GM12878 (cell line): ENCODE data around the gene CD99. TPM values are rescaled to one million over a fixed set of nuclear protein-coding genes. Genes with fewer than 3 reads are reported as not detected.

Experiments
- ATAC-seq: fragments of 200-7000 bp; cut with Tn5 transposase; 3 replicates; pipeline ENCODE4 v1.9.1; 2020; ENCODE audit warnings: mild to moderate bottlenecking, moderate library complexity
- BruUV-seq: library from RNA; stranded (reverse); fragments of 400-500 nt; replicated peaks from 2 replicates; lab custom pipeline; 2021; lab: Mats Ljungman, UMichigan
- CTCF ChIA-PET: fragments of 300-600 bp; sonication (Branson Sonifier 250); formaldehyde crosslinking; extraction: SDS; loops from one replicate; lab custom pipeline; 2021; ENCODE audit warnings: inconsistent platforms; lab: Yijun Ruan, JAX
- POLR2A ChIA-PET: fragments of 350-600 bp; formaldehyde crosslinking; extraction: SDS; loops from one replicate; lab custom pipeline; 2021; ENCODE audit warnings: inconsistent platforms; lab: Charles Lee
- RAD21 ChIA-PET: fragments of 300-600 bp; sonication (Branson Sonifier 250); formaldehyde crosslinking; loops from one replicate; lab custom pipeline; 2023; ENCODE audit warnings: antibody characterized with exemption; ENCODE audit not compliant: unreplicated experiment; lab: Charles Lee
- SMC1A ChIA-PET: fragments of 300-600 bp; sonication (Branson Sonifier 250); formaldehyde crosslinking; loops from one replicate; lab custom pipeline; 2023; ENCODE audit not compliant: unreplicated experiment, uncharacterized antibody; lab: Charles Lee
- DNase-seq: peaks from one replicate; pipeline ENCODE4 v3.0.0-alpha.2; 2011; ENCODE audit warnings: low read depth, low spot score
- FAIRE-seq: peaks from 3 replicates; lab custom pipeline; 2011; peaks lifted over from hg19 to GRCh38; lab: Jason Lieb, UNC
- H2AFZ ChIP-seq: 2 replicates; pipeline ENCODE4 v1.6.0; 2011; ENCODE audit warnings: low read depth, low read length, control low read depth; ENCODE audit not compliant: control insufficient read depth
- H3K27ac ChIP-seq: 2 replicates; pipeline ENCODE4 v1.5.1; 2011; ENCODE audit warnings: control low read depth; ENCODE audit not compliant: control insufficient read depth, insufficient read depth
- H3K27me3 ChIP-seq, 2 experiments: replicated peaks in 1 of 2; 2 replicates each; pipeline versions ENCODE4 v1.6.0 to v1.6.1; 2011; ENCODE audit warnings: low read length in 1 of 2; ENCODE audit not compliant: control insufficient read depth in 2 of 2, insufficient read depth in 2 of 2
- H3K36me3 ChIP-seq, 2 experiments: 2 replicates each; pipeline ENCODE4 v1.5.1; 2011; ENCODE audit warnings: low read length in 1 of 2; ENCODE audit not compliant: control insufficient read depth in 2 of 2, insufficient read depth in 2 of 2
- H3K4me1 ChIP-seq: 2 replicates; pipeline ENCODE4 v1.6.1; 2011; ENCODE audit warnings: mild to moderate bottlenecking, low read length, moderate library complexity, mixed read lengths; ENCODE audit not compliant: control insufficient read depth, insufficient read depth
- H3K4me2 ChIP-seq: 2 replicates; pipeline ENCODE4 v1.6.0; 2011; ENCODE audit warnings: control low read depth; ENCODE audit not compliant: control insufficient read depth, insufficient read depth
- H3K4me3 ChIP-seq: fragments of 200-600 bp; sonication (generic); 2 replicates; pipeline ENCODE4 v1.5.1; 2016
- H3K79me2 ChIP-seq: 2 replicates; pipeline ENCODE4 v1.6.0; 2011; ENCODE audit warnings: low read length; ENCODE audit not compliant: control insufficient read depth, insufficient read depth
- H3K9ac ChIP-seq: 2 replicates; pipeline ENCODE4 v1.8.0; 2011; ENCODE audit warnings: low read length, control low read depth, mixed read lengths; ENCODE audit not compliant: control insufficient read depth, insufficient read depth
- H3K9me3 ChIP-seq: replicated peaks from 3 replicates; pipeline ENCODE4 v1.5.1; 2011; ENCODE audit warnings: mild to moderate bottlenecking, low read length; ENCODE audit not compliant: control insufficient read depth, insufficient read depth
- H4K20me1 ChIP-seq: 2 replicates; pipeline ENCODE4 v1.6.0; 2011; ENCODE audit not compliant: control insufficient read depth, insufficient read depth
- BCL11A ChIP-seq: IDR thresholded peaks from 2 replicates; pipeline ENCODE4 v1.6.1; 2011; ENCODE audit warnings: low read depth, low read length
- CBX3 ChIP-seq: fragments of 200-600 bp; sonication (generic); IDR thresholded peaks from 2 replicates; pipeline ENCODE4 v1.6.1; 2016; ENCODE audit warnings: low read depth, borderline replicate concordance
- ESRRA ChIP-seq: IDR thresholded peaks from 2 replicates; pipeline ENCODE4 v1.6.1; 2012; ENCODE audit warnings: mild to moderate bottlenecking, low read length, improper control_type of control experiment
- IKZF1 ChIP-seq: fragments of 450-650 bp; conservative IDR thresholded peaks from 2 replicates; pipeline ENCODE4 v1.6.1; 2017; ENCODE audit warnings: antibody characterized with exemption, mild to moderate bottlenecking
- IRF4 ChIP-seq: IDR thresholded peaks from 2 replicates; pipeline ENCODE4 v1.6.1; 2011; ENCODE audit warnings: low read depth, low read length
- KDM1A ChIP-seq: fragments of 200-600 bp; sonication (generic); IDR thresholded peaks from 2 replicates; pipeline ENCODE4 v1.6.1; 2016; ENCODE audit warnings: borderline replicate concordance
- NR2C1 ChIP-seq: fragments of 450-650 bp; IDR thresholded peaks from 2 replicates; pipeline ENCODE4 v1.6.1; 2017; ENCODE audit warnings: antibody characterized with exemption, mild to moderate bottlenecking, moderate library complexity
- PML ChIP-seq: IDR thresholded peaks from 2 replicates; pipeline ENCODE4 v1.6.1; 2012; ENCODE audit warnings: low read length, inconsistent platforms
- POLR2AphosphoS5 ChIP-seq: IDR thresholded peaks from 2 replicates; pipeline ENCODE4 v1.6.1; 2011; ENCODE audit warnings: mild to moderate bottlenecking, low read length, inconsistent platforms
- SREBF1 ChIP-seq: IDR thresholded peaks from 2 replicates; pipeline ENCODE4 v1.6.1; 2012; ENCODE audit warnings: mild to moderate bottlenecking, low read length
- STAT3 ChIP-seq: IDR thresholded peaks from 2 replicates; pipeline ENCODE4 v1.6.1; 2011; ENCODE audit warnings: low read depth, low read length, improper control_type of control experiment
- SUZ12 ChIP-seq: fragments of 200-600 bp; sonication (generic); IDR thresholded peaks from one replicate; pipeline ENCODE4 v1.6.1; 2018; ENCODE audit warnings: antibody characterized with exemption, mild to moderate bottlenecking; ENCODE audit not compliant: unreplicated experiment
- TAF1 ChIP-seq: IDR thresholded peaks from 2 replicates; pipeline ENCODE4 v1.6.1; 2011; ENCODE audit warnings: mild to moderate bottlenecking, low read depth, low read length, borderline replicate concordance
- TARDBP ChIP-seq: IDR thresholded peaks from 2 replicates; pipeline ENCODE4 v1.6.1; 2016; ENCODE audit warnings: borderline replicate concordance
- ZNF274 ChIP-seq: IDR thresholded peaks from one replicate; pipeline ENCODE4 v1.8.0; 2011; ENCODE audit not compliant: insufficient read length, insufficient read depth
- ZNF622 ChIP-seq: fragments of 450-650 bp; IDR thresholded peaks from 2 replicates; pipeline ENCODE4 v1.6.1; 2017; ENCODE audit warnings: mild to moderate bottlenecking, inconsistent platforms
- WGBS: methylation state at CpG from one replicate; pipeline ENCODE4 v1.1.6; 2016; ENCODE audit warnings: low lambda C conversion rate; ENCODE audit not compliant: insufficient replicate concordance, insufficient coverage; ENCODE audit errors: missing lambda C conversion rate; 5-methylcytosine and 5-hydroxymethylcytosine counted together
- in situ Hi-C: fragments of 300-500 bp; cut with MboI; formaldehyde crosslinking; loops from 9 replicates; pipeline ENCODE4 v1.14.3; 2018; ENCODE audit warnings: mixed read lengths
- intact Hi-C: fragments of 100-400 bp; cut with micrococcal nuclease; formaldehyde crosslinking; loops from one replicate; pipeline ENCODE4 v1.14.2; 2022; ENCODE audit not compliant: unreplicated experiment
- polyA plus RNA-seq, 11 experiments: library from polyadenylated mRNA; depleted of rRNA in 4 of 11; unstranded in 6 of 11; stranded (reverse) in 5 of 11; fragments of >200 nt; fragmentation: Nextera tagmentation in 4 of 11; fragmentation: Illumina TruSeq in 1 of 11; extraction: Ambion mirVana in 4 of 11; extraction: Trizol in 1 of 11; gene quantifications; 1 replicate in 1 of 11; 2 replicates in 10 of 11; pipeline versions ENCODE4 v1.2.1 to v1.2.3, GENCODE V29; 2011 to 2016; ENCODE audit warnings: inconsistent platforms in 2 of 11, missing spikeins in 2 of 11, low read depth in 1 of 11
- total RNA-seq, 4 experiments: library from RNA; depleted of rRNA in 3 of 4; stranded (reverse); fragments of >200 nt in 3 of 4; fragmentation: Illumina TruSeq in 1 of 4; extraction: Trizol in 1 of 4; gene quantifications; 2 replicates each; pipeline versions ENCODE4 v1.2.1 to v1.2.3, GENCODE V29; 2013 to 2021
- TF ChIP-seq, protein P1 (sequence below): fragments of 450-650 bp; IDR thresholded peaks from 2 replicates; pipeline ENCODE4 v1.6.1; 2017; ENCODE audit warnings: low read depth, mild to moderate bottlenecking, moderate library complexity
- TF ChIP-seq, protein P2 (sequence below): fragments of 450-650 bp; formaldehyde crosslinking; IDR thresholded peaks from 2 replicates; pipeline ENCODE4 v1.4.0; 2020; ENCODE audit warnings: mild to moderate bottlenecking, moderate library complexity

Gene CD99
- total and polyA plus RNA-seq, 10 of the 15 experiments (the other 5 are each of a cell fraction or from before 2014, with no cell fraction given) = 24.8 to 242 (median 158) TPM

- TF ChIP-seq, protein P1, sequence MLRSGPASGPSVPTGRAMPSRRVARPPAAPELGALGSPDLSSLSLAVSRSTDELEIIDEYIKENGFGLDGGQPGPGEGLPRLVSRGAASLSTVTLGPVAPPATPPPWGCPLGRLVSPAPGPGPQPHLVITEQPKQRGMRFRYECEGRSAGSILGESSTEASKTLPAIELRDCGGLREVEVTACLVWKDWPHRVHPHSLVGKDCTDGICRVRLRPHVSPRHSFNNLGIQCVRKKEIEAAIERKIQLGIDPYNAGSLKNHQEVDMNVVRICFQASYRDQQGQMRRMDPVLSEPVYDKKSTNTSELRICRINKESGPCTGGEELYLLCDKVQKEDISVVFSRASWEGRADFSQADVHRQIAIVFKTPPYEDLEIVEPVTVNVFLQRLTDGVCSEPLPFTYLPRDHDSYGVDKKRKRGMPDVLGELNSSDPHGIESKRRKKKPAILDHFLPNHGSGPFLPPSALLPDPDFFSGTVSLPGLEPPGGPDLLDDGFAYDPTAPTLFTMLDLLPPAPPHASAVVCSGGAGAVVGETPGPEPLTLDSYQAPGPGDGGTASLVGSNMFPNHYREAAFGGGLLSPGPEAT = no peak
- TF ChIP-seq KDM1A = no peak
- TF ChIP-seq CBX3 = no peak
- TF ChIP-seq BCL11A = no peak
- TF ChIP-seq SUZ12 = no peak
- TF ChIP-seq TAF1 = no peak
- TF ChIP-seq IRF4 = no peak
- TF ChIP-seq, all 136 proteins: peak for 0
Observed at GRCh38 chrX:2698604-2699003, 7.5 kb downstream of the CD99 start (continued).

DNA sequence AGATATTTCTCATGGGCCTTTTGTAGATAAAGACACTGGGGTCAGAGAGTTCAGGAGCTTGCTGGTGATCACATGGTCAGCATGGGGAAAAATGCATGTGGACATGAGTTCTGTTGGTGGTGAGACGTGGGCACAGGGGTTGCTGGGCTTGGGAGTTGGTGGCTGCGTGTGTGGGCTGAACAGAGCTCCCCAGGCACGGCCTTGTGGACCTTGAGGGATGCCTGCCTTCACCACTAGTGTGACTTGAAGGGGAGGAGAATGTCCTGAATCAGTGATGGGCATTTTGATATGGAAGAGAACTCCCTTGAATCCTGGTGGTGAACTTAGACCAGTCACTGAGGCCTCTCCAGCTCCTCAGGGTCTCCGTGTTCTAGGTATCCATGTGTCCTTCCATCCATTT is 8.9 kb downstream of the CD99 start:
- Histone ChIP-seq H3K4me2 (no peak overlapping the region), H3K9me3 (no peaks in the 10 kb centered on the region; the same call in 2 of the 3 replicates), H3K4me3 (no peak overlapping the region), H3K36me3 (no peaks in the 10 kb centered on the region; a peak in 2 of 4 replicates), H3K27me3 (no peaks in the 10 kb centered on the region), H4K20me1 (no peaks in the 10 kb centered on the region), H2AFZ (no peak overlapping the region), H3K9ac (no peak overlapping the region), H3K4me1 (peaks cover 33% of the 10 kb centered on the region), H3K79me2 (peaks cover 19% of the 10 kb centered on the region), H3K27ac (no peak overlapping the region)
- intact Hi-C loops (loop anchor here (10.0 kb wide), 3 partner anchors 175 to 1245 kb away; partner anchors contain the start of gene ASMTL), in situ Hi-C loops (no loop called here)
- POLR2A ChIA-PET = no interaction called here
- ATAC-seq = no peak
- TF ChIP-seq ZNF274 = no peak
- no peak for TF ChIP-seq NR2C1
- no peak for TF ChIP-seq POLR2AphosphoS5
- TF ChIP-seq IKZF1 = no peak
- no peak for TF ChIP-seq TARDBP
- no peak for TF ChIP-seq ESRRA
- TF ChIP-seq ZNF622 = no peak
- TF ChIP-seq PML = no peak
- no peak for TF ChIP-seq STAT3
- TF ChIP-seq, protein P2, sequence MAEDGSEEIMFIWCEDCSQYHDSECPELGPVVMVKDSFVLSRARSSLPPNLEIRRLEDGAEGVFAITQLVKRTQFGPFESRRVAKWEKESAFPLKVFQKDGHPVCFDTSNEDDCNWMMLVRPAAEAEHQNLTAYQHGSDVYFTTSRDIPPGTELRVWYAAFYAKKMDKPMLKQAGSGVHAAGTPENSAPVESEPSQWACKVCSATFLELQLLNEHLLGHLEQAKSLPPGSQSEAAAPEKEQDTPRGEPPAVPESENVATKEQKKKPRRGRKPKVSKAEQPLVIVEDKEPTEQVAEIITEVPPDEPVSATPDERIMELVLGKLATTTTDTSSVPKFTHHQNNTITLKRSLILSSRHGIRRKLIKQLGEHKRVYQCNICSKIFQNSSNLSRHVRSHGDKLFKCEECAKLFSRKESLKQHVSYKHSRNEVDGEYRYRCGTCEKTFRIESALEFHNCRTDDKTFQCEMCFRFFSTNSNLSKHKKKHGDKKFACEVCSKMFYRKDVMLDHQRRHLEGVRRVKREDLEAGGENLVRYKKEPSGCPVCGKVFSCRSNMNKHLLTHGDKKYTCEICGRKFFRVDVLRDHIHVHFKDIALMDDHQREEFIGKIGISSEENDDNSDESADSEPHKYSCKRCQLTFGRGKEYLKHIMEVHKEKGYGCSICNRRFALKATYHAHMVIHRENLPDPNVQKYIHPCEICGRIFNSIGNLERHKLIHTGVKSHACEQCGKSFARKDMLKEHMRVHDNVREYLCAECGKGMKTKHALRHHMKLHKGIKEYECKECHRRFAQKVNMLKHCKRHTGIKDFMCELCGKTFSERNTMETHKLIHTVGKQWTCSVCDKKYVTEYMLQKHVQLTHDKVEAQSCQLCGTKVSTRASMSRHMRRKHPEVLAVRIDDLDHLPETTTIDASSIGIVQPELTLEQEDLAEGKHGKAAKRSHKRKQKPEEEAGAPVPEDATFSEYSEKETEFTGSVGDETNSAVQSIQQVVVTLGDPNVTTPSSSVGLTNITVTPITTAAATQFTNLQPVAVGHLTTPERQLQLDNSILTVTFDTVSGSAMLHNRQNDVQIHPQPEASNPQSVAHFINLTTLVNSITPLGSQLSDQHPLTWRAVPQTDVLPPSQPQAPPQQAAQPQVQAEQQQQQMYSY = no peak
- no peak for TF ChIP-seq SREBF1
- TF ChIP-seq, protein P1 = no peak
- no peak for FAIRE-seq
- no peak for DNase-seq
- SMC1A ChIA-PET = no interaction called here
- BruUV-seq = no TSS peak
- CTCF ChIA-PET = no interaction called here
- 81% methylated on average over 4 of the region's 4 CpGs for WGBS
- RAD21 ChIA-PET = no interaction called here
